ENCODE results near the gene RCL1.

The RCL1 gene

DNA sequence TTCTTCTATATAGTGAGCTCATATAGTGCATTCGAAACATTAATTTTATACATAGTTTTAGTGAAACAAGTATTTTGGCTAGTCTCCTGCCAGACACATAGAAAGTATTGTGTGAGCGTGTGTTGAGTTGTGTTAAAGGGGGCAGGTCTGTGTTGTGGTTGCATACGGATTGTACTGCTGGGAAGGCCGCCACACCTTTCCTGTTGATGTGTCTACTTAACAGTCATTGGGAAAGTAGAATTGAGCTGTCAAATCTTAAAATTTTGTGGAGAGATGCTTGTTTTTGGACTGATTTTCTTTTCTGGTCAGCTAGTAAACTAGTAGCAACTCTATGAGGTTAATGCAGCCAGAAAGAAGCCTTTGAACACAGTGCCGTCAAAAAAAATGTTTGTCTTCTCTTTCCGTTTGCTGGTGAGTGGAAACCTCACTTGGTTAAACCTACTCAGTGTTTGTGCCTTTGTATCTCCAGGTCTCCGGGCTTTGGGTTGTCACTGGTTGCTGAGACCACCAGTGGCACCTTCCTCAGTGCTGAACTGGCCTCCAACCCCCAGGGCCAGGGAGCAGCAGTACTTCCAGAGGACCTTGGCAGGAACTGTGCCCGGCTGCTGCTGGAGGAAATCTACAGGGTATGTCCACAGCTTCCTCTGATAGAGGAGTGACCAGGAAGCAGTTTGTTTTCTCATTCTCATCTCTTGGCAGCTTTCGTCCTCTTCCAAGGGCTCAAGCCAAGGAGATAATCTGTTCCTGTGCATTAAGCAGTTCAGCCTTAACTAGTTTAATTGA is 51.5 kb downstream of the RCL1 start:
- no peak for DNase-seq

DNA sequence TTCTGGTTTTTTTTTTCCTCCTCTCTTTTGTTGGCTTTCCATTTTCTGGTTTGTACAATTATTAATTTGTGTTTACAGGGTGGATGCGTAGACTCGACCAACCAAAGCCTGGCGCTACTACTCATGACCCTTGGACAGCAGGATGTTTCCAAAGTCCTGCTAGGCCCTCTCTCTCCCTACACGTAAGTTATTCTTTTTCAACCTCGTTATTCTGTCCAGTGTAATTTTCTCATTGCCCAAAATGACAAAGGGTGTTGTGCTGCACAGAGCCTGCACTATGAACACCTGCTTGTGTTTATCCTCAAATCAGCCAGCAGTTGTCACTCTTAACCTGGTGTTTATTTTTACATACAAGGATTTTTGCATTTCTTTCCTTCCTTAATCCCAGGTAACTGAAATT is 56.6 kb downstream of the RCL1 start:
- no peak for DNase-seq

DNA sequence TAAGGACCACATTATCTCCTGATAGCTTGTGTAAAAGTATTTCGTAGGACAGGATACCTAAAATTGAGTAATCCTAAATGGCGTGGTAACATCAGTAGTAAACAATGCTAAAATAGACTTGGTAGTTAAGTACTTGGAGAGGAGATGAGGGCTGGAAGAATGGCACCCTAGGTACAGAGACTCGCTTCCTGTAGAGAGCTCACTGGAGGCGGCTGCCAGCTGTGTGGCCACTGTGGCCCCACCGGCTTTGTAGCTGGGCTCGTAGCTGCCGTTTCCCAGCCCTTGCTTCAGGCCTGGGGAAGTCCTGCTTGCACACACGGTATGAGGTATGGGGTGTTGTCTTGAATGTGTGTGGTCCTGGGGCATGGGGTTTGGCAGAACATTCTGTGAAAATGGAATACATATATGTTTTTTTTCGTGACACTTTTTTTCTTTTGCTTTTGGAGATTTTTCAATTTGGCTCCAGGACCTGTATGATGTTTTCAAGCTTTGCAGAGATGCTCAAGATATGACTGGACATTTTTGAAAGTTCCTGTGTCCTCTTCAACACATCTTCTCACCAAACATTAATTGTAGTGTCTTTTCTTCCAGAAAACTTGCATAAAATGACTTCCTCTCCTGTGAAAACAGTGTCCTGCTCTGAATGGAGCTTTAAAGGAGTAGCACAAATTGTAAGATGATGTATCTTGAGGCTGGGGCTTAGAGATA is 58.0 kb downstream of the RCL1 start:
- no peak for DNase-seq

DNA sequence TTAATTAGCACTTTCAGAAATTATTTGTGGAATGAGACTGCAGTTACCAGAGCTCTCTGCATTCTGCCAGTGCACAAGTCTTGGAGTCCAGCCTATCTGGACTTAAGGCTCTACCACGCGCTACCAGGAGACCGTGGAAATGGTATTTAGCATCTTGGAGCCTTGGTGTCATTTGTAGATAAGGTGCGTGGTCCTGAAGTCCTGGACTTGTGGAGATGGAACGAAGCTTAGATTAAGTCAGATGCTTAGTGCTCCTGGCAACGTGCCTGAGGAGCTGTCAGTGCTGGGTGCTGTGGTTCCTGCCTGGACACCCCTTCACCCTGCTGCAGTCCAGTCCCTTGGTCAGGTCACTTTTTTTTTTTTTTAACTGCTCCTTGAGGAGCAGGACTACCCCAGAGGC is 59.7 kb downstream of the RCL1 start:
- DNase-seq, result no peak

DNA sequence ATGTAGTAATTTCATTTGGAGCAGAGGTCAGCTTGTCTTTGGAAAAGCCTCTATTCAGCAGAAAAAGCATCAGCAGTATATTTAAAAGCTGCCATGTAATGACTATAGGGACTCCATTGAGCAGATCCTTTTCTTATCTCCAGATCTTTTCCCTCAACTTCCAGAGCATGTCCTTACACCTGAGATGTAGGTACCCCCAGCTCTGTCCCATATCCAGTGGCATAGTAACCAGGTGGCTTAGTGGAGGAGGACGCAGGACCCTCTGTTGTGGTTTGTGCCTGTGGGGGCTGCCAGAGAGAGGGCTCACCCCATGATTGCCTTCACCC is 61.5 kb downstream of the RCL1 start:
- no peak for DNase-seq

DNA sequence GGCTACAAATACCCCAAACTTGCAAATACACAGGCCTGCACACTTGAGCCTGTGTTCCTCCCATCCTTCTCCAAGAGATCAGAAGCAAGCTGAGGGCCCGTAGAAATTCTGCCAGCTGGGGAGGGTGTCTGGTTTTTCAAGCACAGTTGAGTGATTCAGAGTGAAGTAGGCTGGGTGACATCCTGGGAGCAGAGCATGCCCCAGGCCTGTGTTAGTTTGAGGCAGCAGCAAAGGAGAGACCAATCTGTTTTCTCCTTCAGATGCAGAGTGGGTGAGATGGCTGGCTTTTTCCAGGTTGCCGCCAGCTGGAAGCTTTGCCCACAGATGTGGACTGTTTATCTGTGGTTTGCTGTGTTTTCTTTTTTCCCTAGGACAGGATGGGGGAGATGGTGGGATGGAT is 63.1 kb downstream of the RCL1 start:
- no peak for DNase-seq

DNA sequence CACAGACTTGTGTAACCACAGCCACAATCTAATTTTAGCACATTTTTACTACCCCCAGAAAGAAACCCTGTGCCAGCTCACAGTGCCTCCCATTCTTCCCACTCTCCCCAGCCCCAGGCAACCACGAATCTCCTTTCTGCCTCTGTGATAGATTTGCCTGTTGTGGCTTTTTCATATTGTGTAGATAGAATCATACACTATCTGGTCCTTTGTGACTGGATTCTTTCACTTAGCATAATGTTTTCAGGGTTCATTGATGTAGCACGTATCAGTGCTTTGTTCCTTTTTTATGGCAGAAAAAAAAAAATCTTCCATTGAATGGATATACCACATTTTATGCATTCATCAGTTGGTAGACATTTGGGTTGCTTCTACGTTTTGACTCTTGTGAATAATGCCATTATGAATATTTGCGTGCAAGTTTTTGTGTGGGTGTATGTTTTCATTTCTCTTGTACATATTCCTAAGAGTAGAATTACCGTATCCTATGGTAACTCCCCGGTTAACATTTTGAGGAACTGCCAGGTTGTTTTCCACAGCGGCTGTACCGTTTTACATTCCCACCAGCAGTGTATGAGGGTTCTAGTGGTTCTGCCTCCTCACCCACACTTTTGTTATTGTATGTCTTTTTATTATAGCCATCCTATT is 64.5 kb downstream of the RCL1 start:
- no peak for DNase-seq

DNA sequence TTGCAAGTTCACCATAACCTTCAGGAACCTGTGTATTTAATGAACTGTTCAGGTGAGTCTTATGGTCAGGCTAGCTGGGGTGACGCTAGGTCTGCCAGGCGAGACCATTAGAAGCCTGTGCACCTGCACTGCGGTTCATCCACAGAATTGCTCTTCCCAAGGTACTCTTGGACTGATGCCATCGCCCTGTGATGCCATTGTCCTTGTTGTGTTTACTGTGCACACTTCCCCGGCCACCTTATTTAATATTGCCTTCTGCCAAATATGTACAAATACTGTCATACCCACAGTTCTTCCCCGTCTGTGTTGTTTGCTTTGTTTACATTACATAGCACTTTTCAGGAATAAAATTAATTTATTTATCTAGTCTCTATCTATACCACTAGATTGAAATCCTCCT is 66.3 kb downstream of the RCL1 start:
- DNase-seq, result no peak

DNA sequence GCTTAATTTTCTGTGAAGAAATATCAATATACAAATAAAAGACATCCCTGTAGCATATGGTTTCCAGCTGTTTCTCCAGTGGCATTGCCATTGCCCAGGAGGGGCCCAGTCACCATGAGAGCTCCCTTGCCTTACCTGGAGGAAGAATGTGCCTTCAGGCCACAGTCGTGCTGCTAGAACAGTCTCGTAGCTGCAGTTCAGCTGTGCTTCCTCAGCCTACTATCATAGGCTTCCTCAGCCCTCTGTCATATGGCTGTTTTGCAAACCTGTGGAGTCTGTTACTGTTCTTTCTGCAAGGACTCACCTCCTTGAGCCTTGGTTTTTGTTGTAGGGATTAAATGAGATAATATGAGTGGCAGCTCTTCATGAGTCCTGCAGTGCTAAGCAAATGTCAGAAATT is 67.6 kb downstream of the RCL1 start:
- no peak for DNase-seq

DNA sequence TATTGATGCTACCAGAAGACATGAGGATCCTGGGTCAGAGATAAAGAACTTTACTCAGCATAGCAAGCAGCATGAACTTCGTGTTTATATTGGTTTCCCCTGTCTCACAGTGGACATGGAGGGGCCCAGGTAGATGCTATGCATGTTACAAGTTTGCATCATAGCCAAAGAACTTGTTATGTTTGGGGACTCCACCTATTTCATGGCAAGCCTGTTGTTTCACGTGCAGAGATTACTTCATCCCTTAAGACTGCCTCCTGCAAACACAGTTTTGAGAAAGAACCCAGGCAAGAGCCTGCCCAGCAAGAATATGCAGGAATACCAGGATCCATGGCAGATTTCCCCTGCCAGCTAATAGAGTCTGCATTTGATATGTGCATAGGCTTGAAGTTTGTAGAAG is 68.4 kb downstream of the RCL1 start:
- DNase-seq, result no peak

DNA sequence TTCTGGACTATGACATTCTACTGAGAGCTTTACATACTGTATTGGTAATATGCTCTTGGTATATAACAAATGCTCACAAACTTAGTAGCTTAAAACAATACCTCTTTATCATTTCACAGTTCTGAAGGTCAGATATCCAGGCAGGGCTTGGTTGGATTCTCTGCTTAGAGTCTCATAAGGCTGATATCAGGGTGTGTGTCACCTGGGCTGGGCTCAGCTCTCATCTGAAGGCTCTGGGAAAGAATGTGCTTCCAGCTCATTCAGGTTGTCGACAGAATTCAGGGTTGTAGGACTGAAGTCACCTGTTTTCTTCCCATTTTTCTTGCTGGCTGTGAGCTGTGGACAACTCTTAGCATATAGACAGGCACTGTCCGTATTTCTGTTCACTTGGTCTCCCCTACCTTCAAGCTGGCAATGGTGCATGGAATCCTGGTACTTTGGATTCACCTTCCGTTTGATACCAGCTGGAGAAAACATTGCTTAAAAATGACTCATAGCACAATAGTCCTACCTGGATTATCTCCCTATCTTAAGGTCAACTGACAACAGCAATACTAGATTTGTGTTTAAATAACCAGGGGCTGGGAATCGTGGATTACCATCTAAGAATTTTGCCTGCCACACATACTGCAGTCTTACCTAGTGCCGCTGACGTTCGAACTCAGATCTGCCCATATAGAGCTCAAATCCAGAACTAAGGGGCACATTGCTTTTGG is 69.2 kb downstream of the RCL1 start:
- DNase-seq, result no peak

DNA sequence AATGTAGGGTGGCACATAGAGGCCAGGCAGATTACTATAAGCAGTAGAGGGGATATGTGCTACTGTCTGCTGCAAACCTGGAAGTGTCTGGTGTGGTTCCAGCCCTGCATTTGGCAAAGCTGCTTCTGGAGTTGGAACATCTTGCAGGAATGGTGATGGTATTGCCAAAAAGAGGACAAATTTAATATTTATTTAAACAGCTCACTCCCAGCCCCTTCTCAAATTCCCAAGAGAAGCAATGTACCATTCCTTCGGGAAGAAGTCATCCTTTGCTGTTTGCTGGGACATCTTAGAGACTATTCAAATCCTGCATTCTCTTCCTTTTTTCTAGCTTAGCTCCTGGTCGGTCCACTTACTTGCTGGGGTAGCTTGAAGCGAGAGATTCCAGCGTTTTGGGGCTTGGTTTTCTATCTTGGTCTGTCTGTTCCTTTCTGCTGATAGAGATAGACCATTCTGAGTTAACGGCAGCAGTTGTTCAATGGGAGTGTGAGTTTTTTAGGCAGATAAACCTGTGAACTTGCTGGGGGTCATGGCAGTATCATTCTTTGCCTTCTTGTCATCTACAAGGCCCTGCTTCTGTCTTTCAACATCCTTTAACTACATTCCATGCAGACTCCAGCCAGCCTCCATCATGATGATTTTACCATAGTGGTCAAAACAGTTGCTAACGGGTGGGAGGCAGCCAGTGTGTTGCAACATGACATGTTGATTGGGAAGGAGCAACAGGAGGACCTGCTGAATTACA is 69.9 kb downstream of the RCL1 start:
- no peak for DNase-seq

DNA sequence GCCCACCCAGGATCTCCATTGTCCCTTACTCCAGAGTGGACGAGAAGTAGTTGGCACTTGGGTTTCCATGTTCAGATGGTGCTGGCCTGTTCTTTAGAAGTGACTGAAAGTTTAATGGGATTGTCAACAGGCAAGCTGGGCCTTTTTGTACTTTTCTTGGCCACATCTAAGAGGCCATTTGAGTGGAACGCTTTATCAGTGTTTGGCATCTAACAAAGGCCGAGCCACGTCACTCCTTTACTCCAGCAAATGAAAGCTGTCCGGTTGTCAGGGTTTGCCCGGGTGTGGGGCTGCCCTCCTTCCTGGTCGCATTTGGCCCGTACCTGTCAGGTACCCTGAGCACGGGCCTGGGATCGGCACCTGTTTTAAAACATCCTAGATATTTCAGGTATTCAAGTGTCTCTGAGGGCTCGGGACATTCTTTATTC is 71.5 kb downstream of the RCL1 start:
- no peak for DNase-seq

DNA sequence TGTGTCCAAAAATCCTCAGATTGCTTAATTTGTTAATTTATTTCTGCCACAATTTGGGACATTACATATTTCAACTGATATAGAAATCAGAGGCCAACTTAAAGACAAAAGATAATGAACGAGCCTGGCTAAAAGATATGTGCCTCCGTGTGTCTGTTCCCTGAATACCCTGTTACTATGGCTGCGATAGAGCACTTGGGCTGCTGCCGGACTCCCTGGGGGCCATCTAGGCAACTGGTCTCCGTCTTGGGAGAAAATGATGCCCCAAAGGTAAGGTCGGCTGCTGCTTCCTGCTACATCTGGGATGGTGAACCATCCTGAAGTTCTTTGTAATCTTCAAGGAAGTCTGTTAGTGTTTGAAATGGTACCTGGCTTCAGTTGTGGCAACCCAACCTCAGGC is 72.0 kb downstream of the RCL1 start:
- no peak for DNase-seq

DNA sequence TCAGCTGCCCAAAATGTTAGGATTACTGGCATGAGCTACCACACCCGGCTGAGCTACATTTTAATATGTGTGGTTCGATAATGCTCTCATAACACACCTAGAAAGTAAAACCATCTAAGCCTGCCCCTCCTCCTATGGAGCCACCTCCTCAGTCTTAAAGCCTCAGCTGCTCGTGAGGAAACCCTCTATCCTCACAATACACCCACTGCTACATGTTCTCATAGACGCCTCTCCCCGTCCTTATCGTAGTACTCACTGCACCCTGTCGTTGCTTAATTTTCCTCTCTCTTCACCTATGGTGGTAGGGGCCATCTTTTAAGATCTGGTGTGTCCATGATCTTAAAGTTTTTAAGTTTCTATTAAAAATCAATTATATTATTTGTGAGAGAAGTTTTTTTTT is 72.9 kb downstream of the RCL1 start:
- DNase-seq, result no peak

DNA sequence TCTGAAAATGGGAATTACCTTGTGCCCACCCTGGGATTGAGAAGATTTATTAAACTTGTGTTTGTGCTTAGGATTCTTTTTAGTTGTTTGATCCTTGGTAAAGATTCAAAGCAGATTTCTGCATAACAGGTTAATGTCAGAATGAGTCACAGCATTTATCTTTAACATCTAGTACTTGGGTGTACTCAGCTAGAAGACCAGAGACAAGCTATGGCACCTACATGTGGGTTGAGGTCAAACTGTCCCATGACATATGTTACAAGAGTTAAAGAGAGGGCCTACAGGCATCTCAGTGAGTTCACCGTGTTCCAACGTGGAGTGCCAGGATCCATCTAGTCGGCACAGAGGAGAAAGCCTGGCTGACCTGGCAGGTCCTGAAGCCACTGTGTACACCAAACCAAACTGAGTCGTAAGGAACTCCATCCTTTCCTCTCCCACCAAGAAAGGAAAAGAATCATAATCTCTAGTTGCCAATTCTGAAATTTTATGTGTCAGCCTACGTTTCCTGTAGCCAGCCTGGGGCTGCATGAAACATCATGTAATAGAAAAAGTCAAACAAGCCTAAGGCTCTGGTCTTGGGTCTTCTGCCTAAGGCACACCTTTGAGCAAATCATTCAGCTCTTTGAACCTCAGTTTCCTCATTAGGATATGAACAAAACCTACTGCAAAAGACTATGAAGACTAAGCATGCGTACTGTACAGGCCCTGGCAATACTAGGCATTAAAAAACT is 73.7 kb downstream of the RCL1 start:
- DNase-seq, result no peak

DNA sequence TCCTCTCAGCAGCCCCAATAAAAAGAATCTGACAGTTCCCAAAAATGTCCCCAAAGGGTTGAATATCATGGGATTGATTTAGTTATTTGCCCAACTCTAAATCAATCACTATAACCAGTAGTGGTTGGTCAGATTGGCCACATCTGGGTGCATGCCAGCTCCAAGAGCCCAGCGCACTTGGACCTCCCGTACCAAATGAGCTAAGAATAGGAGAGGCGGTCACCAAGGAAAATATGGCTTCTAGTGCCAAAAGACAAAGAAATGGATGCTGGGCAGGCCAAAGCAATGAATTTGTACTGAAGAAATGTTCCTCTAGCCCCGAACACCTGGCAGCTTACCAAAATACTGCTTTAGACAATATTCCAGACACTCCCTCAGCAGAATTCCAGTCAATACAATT is 80.3 kb downstream of the RCL1 start:
- DNase-seq, result no peak

DNA sequence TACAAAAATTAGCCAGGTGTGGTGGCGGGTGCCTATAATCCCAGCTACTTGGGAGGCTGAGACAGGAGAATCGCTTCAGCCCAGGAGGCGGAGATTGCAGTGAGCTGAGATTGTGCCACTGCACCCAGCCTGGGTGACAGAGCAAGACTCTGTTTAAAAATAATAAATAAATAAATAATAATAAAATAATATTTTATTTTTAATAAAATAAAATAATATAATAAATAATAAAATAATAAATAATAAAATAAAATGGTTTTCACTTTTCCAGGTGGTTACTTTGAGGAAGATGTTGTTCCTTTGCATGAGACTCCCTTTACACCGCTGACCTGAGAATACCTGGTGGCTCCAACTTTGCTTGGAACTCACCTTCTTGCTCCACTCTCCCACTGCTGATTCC is 82.8 kb downstream of the RCL1 start:
- DNase-seq, result no peak

DNA sequence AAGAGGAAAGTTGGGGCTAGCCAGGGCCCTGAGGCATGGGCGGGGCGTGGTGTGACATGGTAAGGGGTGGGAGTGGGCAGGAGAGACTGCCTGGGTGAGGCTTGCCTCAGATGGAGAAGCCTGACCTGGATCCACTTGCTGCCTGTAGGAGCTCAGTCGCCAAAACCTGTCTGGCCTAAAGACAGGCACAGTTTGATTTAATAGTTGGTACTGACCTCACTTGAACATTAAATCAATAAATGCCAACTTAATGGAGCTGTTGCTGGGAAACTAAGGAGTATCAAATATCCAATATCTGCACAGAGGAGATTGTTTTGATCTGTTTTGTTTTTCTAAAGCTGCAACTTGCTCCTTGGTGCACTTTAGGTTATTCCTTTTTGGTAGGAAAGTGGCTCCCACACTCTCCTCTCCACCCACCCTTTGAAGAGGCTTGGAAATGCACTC is 86.4 kb downstream of the RCL1 start:
- DNase-seq, result no peak

DNA sequence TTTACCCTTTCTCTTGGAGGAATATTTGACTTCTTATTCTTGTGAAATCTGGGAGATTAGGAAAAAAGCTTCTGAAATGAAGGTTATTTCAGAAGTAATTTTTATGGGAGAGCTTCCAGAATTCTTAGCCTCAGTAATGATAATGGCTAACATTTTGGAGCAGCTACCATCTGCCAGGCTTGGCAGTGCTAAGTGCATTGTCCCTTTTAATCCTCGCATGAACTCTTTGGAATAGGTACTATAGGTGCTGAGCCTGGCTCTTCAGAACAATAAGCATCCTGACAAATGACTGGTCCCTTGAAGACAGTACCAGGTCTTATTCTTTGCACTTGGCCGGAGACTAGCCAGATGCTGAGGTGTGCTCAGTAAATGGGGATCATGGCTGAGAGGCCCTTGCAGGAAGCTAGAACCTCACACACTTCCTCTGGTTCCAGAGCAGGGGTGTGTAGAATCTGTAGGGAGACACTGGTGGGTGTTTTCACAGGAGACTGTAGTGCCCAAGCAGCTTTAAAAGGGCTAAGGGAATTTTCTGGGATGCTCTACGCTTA is 90.7 kb downstream of the RCL1 start:
- no peak for DNase-seq

DNA sequence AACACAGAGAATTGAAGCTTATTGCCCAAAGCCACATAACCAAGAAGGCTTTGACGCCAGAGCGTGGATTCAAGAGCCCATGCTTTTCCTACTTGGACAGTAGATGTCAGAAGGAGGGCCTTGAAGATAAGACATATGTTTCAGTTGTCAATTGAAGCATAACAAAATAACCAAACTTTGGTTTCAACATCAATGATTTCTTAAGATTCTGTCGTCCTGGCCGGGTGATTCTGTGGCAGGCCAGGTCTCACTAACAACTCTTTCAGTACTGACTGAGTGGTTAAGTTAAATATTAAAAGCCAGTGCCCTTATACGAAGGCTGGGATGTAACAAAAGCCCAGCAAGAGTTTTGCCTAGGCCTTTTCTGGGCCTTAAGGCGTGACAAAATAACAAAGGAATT is 94.0 kb downstream of the RCL1 start:
- no peak for DNase-seq

DNA sequence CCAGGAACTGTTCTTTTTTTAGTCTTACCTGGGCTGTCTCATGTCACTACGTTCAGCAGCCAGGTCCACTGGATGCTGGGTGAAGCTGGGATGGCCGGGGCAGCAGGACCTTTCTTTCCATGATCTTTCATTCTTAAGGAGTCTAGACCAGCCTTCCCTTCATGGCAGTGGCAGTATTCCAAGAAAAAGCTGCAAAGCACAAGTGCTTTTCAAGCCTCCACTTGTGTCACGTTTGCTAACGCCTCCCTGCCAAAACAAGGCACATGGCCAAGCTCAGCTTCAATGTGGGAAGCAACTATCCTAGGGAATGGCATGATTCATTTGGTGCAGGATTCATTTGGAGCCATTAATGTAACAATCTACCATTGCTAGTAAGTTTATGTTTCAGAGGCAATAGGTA is 94.8 kb downstream of the RCL1 start:
- DNase-seq, result no peak
